ENCODE results near the gene PHF21A. TPM values are rescaled to one million over a fixed set of nuclear protein-coding genes. Genes with fewer than 3 reads are reported as not detected.

The PHF21A gene
- total and polyA plus RNA-seq, 4 donors: 32.1 to 52.2 (median 41.5) TPM

GRCh38 chr11:45936511-45937054 lies 184.7 kb downstream of the PHF21A start:
- Histone ChIP-seq H3K36me3 (ENCODE audit: control insufficient read depth, insufficient read depth, low read length) (peaks cover 35% of the 10 kb centered on the region), H3K27me3 (ENCODE audit: control insufficient read depth, insufficient read depth, low read length) (no peaks in the 10 kb centered on the region), H3K9me3 (ENCODE audit: control insufficient read depth, insufficient read depth, low read length) (no peaks in the 10 kb centered on the region), H3K27ac (ENCODE audit: low read depth, low read length) (no peak overlapping the region), H3K4me1 (ENCODE audit: control insufficient read depth, insufficient read depth, low read length) (peaks cover 18% of the 10 kb centered on the region), H3K4me3 (ENCODE audit: low read depth, low read length) (no peak overlapping the region)
- no peak for DNase-seq (ENCODE audit: low read depth in 4 of 6, low spot score in 6 of 6)
- 94% methylated on average over 4 of the region's 4 CpGs for WGBS (ENCODE audit: insufficient coverage)

DNA sequence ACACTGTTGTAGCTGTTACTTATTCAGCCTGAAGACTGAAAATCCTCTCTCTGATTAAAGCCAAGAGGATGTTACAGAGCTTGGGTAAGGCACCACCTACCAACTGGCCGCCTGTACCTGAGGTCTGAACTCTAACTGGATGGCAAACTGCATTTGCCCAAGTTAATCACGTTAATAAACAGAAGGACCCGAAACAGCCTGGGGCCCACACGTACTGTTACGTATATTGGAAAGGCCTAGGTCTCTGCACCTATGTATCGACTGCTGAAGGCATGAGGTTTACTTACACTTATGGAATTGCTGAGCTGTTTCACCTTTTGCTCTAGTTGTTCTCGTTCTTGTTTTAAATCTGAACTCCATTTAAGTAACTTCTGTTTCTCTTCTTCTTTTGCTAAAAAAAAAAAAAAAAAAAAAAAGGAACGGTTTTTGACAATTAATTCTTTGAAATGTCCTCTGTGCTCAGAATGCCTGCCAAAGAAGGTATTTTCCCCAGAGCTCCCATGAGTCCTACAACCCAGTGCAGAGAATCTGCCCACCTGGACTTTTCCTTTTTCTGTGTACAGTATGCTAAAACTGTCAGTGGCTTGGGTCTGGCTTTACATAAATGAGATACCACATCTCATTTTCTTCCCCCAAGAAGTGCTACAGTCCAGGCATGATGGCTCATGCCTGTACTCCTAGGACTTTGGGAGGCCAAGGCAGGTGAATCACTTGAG lies 185.7 kb downstream of the PHF21A start:
- DNase-seq (ENCODE audit: low read depth in 4 of 6, low spot score in 6 of 6): no peak
- H3K27me3 ChIP-seq (ENCODE audit: control insufficient read depth, insufficient read depth, low read length): no peaks in the 10 kb centered on the region
- peaks cover 25% of the 10 kb centered on the region for H3K4me1 ChIP-seq (ENCODE audit: control insufficient read depth, insufficient read depth, low read length)
- no peaks in the 10 kb centered on the region for H3K9me3 ChIP-seq (ENCODE audit: control insufficient read depth, insufficient read depth, low read length)
- 94% methylated on average over 5 of the region's 8 CpGs for WGBS (ENCODE audit: insufficient coverage)
- H3K27ac ChIP-seq (ENCODE audit: low read depth, low read length): no peak overlapping the region
- H3K4me3 ChIP-seq (ENCODE audit: low read depth, low read length): no peak overlapping the region
- peaks cover 42% of the 10 kb centered on the region for H3K36me3 ChIP-seq (ENCODE audit: control insufficient read depth, insufficient read depth, low read length)

- WGBS (ENCODE audit: insufficient coverage): 91% methylated on average over 9 of the region's 12 CpGs
- Histone ChIP-seq H3K9me3 (ENCODE audit: control insufficient read depth, insufficient read depth, low read length) (no peaks in the 10 kb centered on the region), H3K27me3 (ENCODE audit: control insufficient read depth, insufficient read depth, low read length) (no peaks in the 10 kb centered on the region), H3K27ac (ENCODE audit: low read depth, low read length) (no peak overlapping the region), H3K4me3 (ENCODE audit: low read depth, low read length) (no peak overlapping the region), H3K4me1 (ENCODE audit: control insufficient read depth, insufficient read depth, low read length) (peaks cover 33% of the 10 kb centered on the region), H3K36me3 (ENCODE audit: control insufficient read depth, insufficient read depth, low read length) (peaks cover 49% of the 10 kb centered on the region)
- DNase-seq (ENCODE audit: low read depth in 4 of 6, low spot score in 6 of 6): no peak
Measured at GRCh38 chr11:45934580-45935318, 186.5 kb downstream of the PHF21A start.

DNA sequence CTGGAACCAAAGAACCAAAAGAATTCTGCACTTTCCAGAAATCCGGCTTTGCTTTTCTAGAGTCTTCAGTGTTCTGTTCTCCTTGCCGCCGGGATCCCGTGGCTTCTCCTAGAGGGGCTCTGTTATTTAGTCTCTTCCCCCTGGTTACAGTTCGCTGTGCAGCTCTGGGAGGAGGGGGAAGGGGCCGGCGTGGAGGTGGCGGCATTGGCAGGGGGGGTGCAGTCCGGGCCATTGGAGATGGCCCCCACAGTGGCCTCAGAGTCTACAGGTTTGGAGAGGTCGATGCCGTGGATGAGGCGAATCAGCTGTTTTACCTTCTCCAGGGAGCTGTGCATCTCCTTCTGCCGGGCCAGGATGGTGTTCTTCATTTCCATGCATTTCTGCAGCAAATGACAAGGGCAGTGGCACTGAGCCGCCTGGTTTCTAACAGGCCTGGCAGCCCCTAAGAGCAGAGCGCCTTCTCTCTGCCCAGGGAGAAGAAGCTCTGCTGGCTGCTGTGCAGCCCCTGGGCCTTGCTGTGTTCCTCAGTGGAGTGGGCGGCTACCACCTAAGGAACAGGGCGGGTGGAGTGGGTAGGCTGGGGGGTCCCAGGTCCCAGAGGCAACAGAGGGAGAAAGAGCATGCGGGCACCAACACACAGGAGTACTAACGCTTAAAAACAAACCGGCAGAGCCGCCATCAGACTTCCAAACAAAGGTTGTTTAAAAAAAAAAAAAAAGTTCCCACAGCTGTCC lies 187.2 kb downstream of the PHF21A start:
- WGBS (ENCODE audit: insufficient coverage): 83% methylated on average over 15 of the region's 21 CpGs
- Histone ChIP-seq H3K27ac (ENCODE audit: low read depth, low read length) (no peak overlapping the region), H3K4me3 (ENCODE audit: low read depth, low read length) (no peak overlapping the region), H3K9me3 (ENCODE audit: control insufficient read depth, insufficient read depth, low read length) (no peaks in the 10 kb centered on the region), H3K4me1 (ENCODE audit: control insufficient read depth, insufficient read depth, low read length) (peaks cover 34% of the 10 kb centered on the region), H3K36me3 (ENCODE audit: control insufficient read depth, insufficient read depth, low read length) (peaks cover 53% of the 10 kb centered on the region), H3K27me3 (ENCODE audit: control insufficient read depth, insufficient read depth, low read length) (no peaks in the 10 kb centered on the region)
- no peak for DNase-seq (ENCODE audit: low read depth in 4 of 6, low spot score in 6 of 6)

DNA sequence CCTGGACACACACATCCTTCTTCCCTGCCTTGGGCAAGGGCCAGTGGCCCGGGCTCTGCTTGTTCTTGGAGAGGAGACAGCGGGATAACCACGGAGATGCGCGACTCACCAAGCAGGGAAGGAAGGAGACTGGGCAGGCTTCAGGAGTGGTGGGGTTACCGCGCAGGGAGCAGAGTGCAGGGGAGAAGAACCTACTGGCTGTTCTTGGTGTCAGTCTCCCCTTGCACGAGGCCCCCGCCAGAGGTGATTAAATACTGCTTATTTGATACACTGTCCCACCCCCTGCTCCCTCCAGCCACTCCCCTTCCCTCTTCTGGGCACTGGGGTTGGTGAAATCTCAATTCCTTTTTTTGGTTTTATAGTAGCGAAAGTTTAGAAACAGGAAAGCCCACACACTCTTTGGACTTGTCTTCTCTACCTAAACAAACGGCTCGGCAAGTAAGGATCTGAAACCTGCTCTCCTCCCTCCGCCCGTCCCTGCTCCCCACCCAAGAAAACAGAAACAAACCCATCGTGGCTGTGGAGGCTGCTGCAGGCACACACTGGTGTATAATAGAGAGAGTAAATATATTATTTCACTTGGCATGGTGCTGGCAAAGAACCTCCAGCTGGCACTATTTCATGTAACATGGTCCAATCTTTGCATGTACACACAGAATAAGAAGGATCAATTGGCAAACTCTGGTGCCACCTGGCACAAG lies 188.0 kb downstream of the PHF21A start:
- DNase-seq (ENCODE audit: low read depth in 4 of 6, low spot score in 6 of 6): peak in 1 of 6 donors; percentile 87
- peaks cover 34% of the 10 kb centered on the region for H3K4me1 ChIP-seq (ENCODE audit: control insufficient read depth, insufficient read depth, low read length)
- H3K4me3 ChIP-seq (ENCODE audit: low read depth, low read length): no peak overlapping the region
- H3K9me3 ChIP-seq (ENCODE audit: control insufficient read depth, insufficient read depth, low read length): no peaks in the 10 kb centered on the region
- no peaks in the 10 kb centered on the region for H3K27me3 ChIP-seq (ENCODE audit: control insufficient read depth, insufficient read depth, low read length)
- H3K27ac ChIP-seq (ENCODE audit: low read depth, low read length): no peak overlapping the region
- peaks cover 58% of the 10 kb centered on the region for H3K36me3 ChIP-seq (ENCODE audit: control insufficient read depth, insufficient read depth, low read length)
- 71% methylated on average over 10 of the region's 15 CpGs for WGBS (ENCODE audit: insufficient coverage)

GRCh38 chr11:45932217-45932616 lies 189.0 kb downstream of the PHF21A start:
- no peak overlapping the region for H3K4me3 ChIP-seq (ENCODE audit: low read depth, low read length)
- peaks cover 62% of the 10 kb centered on the region for H3K36me3 ChIP-seq (ENCODE audit: control insufficient read depth, insufficient read depth, low read length)
- H3K4me1 ChIP-seq (ENCODE audit: control insufficient read depth, insufficient read depth, low read length): peaks cover 34% of the 10 kb centered on the region
- no peak for DNase-seq (ENCODE audit: low read depth in 4 of 6, low spot score in 6 of 6)
- no peak overlapping the region for H3K27ac ChIP-seq (ENCODE audit: low read depth, low read length)
- no peaks in the 10 kb centered on the region for H3K27me3 ChIP-seq (ENCODE audit: control insufficient read depth, insufficient read depth, low read length)
- 93% methylated on average over 6 of the region's 8 CpGs for WGBS (ENCODE audit: insufficient coverage)
- H3K9me3 ChIP-seq (ENCODE audit: control insufficient read depth, insufficient read depth, low read length): no peaks in the 10 kb centered on the region

- Histone ChIP-seq H3K36me3 (ENCODE audit: control insufficient read depth, insufficient read depth, low read length) (peaks cover 65% of the 10 kb centered on the region), H3K27me3 (ENCODE audit: control insufficient read depth, insufficient read depth, low read length) (no peaks in the 10 kb centered on the region), H3K4me3 (ENCODE audit: low read depth, low read length) (no peak overlapping the region), H3K27ac (ENCODE audit: low read depth, low read length) (no peak overlapping the region), H3K4me1 (ENCODE audit: control insufficient read depth, insufficient read depth, low read length) (peaks cover 34% of the 10 kb centered on the region), H3K9me3 (ENCODE audit: control insufficient read depth, insufficient read depth, low read length) (no peaks in the 10 kb centered on the region)
- DNase-seq (ENCODE audit: low read depth in 4 of 6, low spot score in 6 of 6): no peak
- WGBS (ENCODE audit: insufficient coverage): 85% methylated on average over 10 of the region's 10 CpGs
Measured at GRCh38 chr11:45931739-45932138, 189.5 kb downstream of the PHF21A start.

- 85% methylated on average over 7 of the region's 8 CpGs for WGBS (ENCODE audit: insufficient coverage)
- Histone ChIP-seq H3K27ac (ENCODE audit: low read depth, low read length) (no peak overlapping the region), H3K9me3 (ENCODE audit: control insufficient read depth, insufficient read depth, low read length) (no peaks in the 10 kb centered on the region), H3K4me3 (ENCODE audit: low read depth, low read length) (no peak overlapping the region), H3K27me3 (ENCODE audit: control insufficient read depth, insufficient read depth, low read length) (no peaks in the 10 kb centered on the region), H3K36me3 (ENCODE audit: control insufficient read depth, insufficient read depth, low read length) (peaks cover 70% of the 10 kb centered on the region), H3K4me1 (ENCODE audit: control insufficient read depth, insufficient read depth, low read length) (peaks cover 34% of the 10 kb centered on the region)
- no peak for DNase-seq (ENCODE audit: low read depth in 4 of 6, low spot score in 6 of 6)
Measured at GRCh38 chr11:45930951-45931570, 190.2 kb downstream of the PHF21A start.
